Ishikawa (cell line): ENCODE measurements around the gene TYROBP.

ENCODE experiments used
- CREB1 ChIP-seq: IDR thresholded peaks from 2 replicates; pipeline ENCODE4 v1.6.1; 2012; ENCODE audit warnings: low read depth
- EP300 ChIP-seq: IDR thresholded peaks from 2 replicates; pipeline ENCODE4 v1.6.1; 2012; ENCODE audit warnings: borderline replicate concordance
- FOXM1 ChIP-seq: IDR thresholded peaks from 2 replicates; pipeline ENCODE4 v1.6.1; 2012; ENCODE audit warnings: low read depth, borderline replicate concordance
- RAD21 ChIP-seq: IDR thresholded peaks from 2 replicates; pipeline ENCODE4 v1.6.1; 2012; ENCODE audit warnings: low read depth
- TAF1 ChIP-seq: IDR thresholded peaks from 2 replicates; pipeline ENCODE4 v1.6.1; 2012; ENCODE audit warnings: low read depth, mild to moderate bottlenecking
- TEAD4 ChIP-seq: IDR thresholded peaks from 2 replicates; pipeline ENCODE4 v1.6.1; 2012
- YY1 ChIP-seq: IDR thresholded peaks from 2 replicates; pipeline ENCODE4 v1.6.1; 2012; ENCODE audit warnings: low read depth
- ZBTB7A ChIP-seq: IDR thresholded peaks from 2 replicates; pipeline ENCODE4 v1.6.1; 2012; ENCODE audit warnings: low read depth
- TF ChIP-seq, protein P1 (sequence below): IDR thresholded peaks from 2 replicates; pipeline ENCODE4 v1.6.1; 2012; ENCODE audit warnings: low read depth, mild to moderate bottlenecking

DNA sequence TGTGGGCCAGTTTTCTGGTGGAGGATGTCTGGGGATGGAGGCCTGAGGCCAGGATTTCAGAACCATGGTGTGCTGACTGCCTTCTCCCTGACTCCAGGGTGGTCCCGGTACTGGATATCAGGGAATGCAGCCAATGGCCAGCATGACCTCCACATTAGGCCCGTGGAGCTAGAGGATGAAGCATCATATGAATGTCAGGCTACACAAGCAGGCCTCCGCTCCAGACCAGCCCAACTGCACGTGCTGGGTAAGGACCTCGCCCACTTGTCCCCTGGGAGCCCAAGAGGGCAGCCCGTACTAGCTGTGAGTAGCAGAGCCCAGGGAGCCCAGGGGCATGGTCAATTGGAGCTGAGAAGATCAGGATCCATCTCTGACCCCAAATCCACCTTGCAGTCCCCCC, 49.8 kb downstream of the TYROBP start:
- TF ChIP-seq TAF1, result no peak
- TF ChIP-seq CREB1, result no peak
- TF ChIP-seq TEAD4, result no peak
- TF ChIP-seq EP300, result no peak
- TF ChIP-seq RAD21, result no peak
- TF ChIP-seq FOXM1, result no peak
- no peak for TF ChIP-seq YY1
- TF ChIP-seq, protein P1, sequence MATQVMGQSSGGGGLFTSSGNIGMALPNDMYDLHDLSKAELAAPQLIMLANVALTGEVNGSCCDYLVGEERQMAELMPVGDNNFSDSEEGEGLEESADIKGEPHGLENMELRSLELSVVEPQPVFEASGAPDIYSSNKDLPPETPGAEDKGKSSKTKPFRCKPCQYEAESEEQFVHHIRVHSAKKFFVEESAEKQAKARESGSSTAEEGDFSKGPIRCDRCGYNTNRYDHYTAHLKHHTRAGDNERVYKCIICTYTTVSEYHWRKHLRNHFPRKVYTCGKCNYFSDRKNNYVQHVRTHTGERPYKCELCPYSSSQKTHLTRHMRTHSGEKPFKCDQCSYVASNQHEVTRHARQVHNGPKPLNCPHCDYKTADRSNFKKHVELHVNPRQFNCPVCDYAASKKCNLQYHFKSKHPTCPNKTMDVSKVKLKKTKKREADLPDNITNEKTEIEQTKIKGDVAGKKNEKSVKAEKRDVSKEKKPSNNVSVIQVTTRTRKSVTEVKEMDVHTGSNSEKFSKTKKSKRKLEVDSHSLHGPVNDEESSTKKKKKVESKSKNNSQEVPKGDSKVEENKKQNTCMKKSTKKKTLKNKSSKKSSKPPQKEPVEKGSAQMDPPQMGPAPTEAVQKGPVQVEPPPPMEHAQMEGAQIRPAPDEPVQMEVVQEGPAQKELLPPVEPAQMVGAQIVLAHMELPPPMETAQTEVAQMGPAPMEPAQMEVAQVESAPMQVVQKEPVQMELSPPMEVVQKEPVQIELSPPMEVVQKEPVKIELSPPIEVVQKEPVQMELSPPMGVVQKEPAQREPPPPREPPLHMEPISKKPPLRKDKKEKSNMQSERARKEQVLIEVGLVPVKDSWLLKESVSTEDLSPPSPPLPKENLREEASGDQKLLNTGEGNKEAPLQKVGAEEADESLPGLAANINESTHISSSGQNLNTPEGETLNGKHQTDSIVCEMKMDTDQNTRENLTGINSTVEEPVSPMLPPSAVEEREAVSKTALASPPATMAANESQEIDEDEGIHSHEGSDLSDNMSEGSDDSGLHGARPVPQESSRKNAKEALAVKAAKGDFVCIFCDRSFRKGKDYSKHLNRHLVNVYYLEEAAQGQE, result no peak
- TF ChIP-seq ZBTB7A, result no peak
